ENCODE results near the gene COL21A1. TPM values are rescaled to one million over a fixed set of nuclear protein-coding genes. Genes with fewer than 3 reads are reported as not detected.

The COL21A1 gene
- total and polyA plus RNA-seq, 2 of the 13 experiments (the other 11 are each of a cell fraction or from before 2014, with no cell fraction given) = 0.13 TPM; not detected in 1

DNA sequence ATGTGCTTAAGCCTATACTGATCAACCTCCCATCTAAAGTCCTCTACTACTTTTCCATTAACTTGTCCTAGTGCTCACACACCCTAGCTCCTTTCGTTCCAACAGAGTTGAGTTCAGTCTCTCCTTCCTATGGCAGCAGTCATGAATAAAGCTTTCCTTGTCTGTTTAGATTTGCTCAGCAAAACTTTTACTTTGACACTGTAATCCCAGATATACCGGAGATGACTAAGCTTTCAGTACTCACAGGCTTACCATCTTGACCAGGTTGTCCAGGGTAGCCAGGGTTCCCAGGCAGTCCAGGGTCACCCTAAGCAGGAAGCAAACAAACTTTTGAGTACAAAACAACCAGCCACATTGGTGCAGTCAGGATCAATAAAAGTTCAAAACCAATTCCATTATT lies 90.7 kb downstream of the COL21A1 start (continued):
- TF ChIP-seq, protein P1, sequence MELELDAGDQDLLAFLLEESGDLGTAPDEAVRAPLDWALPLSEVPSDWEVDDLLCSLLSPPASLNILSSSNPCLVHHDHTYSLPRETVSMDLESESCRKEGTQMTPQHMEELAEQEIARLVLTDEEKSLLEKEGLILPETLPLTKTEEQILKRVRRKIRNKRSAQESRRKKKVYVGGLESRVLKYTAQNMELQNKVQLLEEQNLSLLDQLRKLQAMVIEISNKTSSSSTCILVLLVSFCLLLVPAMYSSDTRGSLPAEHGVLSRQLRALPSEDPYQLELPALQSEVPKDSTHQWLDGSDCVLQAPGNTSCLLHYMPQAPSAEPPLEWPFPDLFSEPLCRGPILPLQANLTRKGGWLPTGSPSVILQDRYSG (CRISPR knock-in tag; IDR thresholded peaks at IDR 0.05) = 0 out of 2 replicates have a peak, but pooled peaks have one; percentile 42
- TF ChIP-seq EHMT2 (IDR thresholded peaks at IDR 0.05; ENCODE audit: borderline replicate concordance, low read depth, low read length) = 0 out of 2 replicates have a peak, but pooled peaks have one; percentile 51
- 0 out of 2 replicates have a peak, but pooled peaks have one; percentile 43 for TF ChIP-seq ZNF558 (CRISPR knock-in tag; IDR thresholded peaks at IDR 0.05; ENCODE audit: borderline replicate concordance)
- TF ChIP-seq MYNN (CRISPR knock-in tag; IDR thresholded peaks at IDR 0.05; ENCODE audit: low read depth) = peak; percentile 99
- peak; percentile 73 for TF ChIP-seq MEF2D (CRISPR knock-in tag; IDR thresholded peaks at IDR 0.05)
- peak; percentile 82; the same call in 1 of the 2 replicates for TF ChIP-seq ZNF12 (CRISPR knock-in tag; IDR thresholded peaks at IDR 0.05)
- peak; percentile 25; the same call in 1 of the 2 replicates for TF ChIP-seq SIX1 (CRISPR knock-in tag; IDR thresholded peaks at IDR 0.05; ENCODE audit: borderline replicate concordance)
- no peak for TF ChIP-seq SOX13 (IDR thresholded peaks at IDR 0.05)
- TF ChIP-seq SOX13 (CRISPR knock-in tag; conservative IDR thresholded peaks at IDR 0.05 in 1 of 2, IDR thresholded peaks at IDR 0.05 in 1 of 2) = peak in 1 of 2 experiments; percentile 58; a peak in 1 of 4 replicates
- TF ChIP-seq MAFK (conservative IDR thresholded peaks at IDR 0.05 in 1 of 2, IDR thresholded peaks at IDR 0.05 in 1 of 2; ENCODE audit: low read length in 2 of 2) = peak; percentile 54 to 55
- peak; percentile 61; the same call in 1 of the 2 replicates for TF ChIP-seq HMG20A (CRISPR knock-in tag; IDR thresholded peaks at IDR 0.05; ENCODE audit: borderline replicate concordance)
- peak; percentile 65 for TF ChIP-seq ELF1 (CRISPR knock-in tag; IDR thresholded peaks at IDR 0.05)
- TF ChIP-seq PHF21A (CRISPR knock-in tag; IDR thresholded peaks at IDR 0.05) = peak; percentile 53
- TF ChIP-seq PPARG (CRISPR knock-in tag; conservative IDR thresholded peaks at IDR 0.05) = 0 out of 2 replicates have a peak, but pooled peaks have one; percentile 25
- no peak for TF ChIP-seq ZBTB8A (CRISPR knock-in tag; IDR thresholded peaks at IDR 0.05; ENCODE audit: borderline replicate concordance, low read depth)
- no peak for TF ChIP-seq SOX6 (IDR thresholded peaks at IDR 0.05)
- TF ChIP-seq SOX6 (CRISPR knock-in tag; IDR thresholded peaks at IDR 0.05) = peak; percentile 59; the same call in 1 of the 2 replicates
- peak; percentile 29; the same call in 1 of the 2 replicates for TF ChIP-seq SPEN (CRISPR knock-in tag; IDR thresholded peaks at IDR 0.05; ENCODE audit: low read depth)
- peak; percentile 41; the same call in 1 of the 2 replicates for TF ChIP-seq MLX (CRISPR knock-in tag; IDR thresholded peaks at IDR 0.05)
- TF ChIP-seq ZSCAN12 (CRISPR knock-in tag; IDR thresholded peaks at IDR 0.05) = no peak
- TF ChIP-seq CREB1 (IDR thresholded peaks at IDR 0.05) = no peak
- 0 out of 2 replicates have a peak, but pooled peaks have one; percentile 23 for TF ChIP-seq CREB1 (CRISPR knock-in tag; IDR thresholded peaks at IDR 0.05)
- TF ChIP-seq ELF3 (CRISPR knock-in tag; IDR thresholded peaks at IDR 0.05) = peak; percentile 94
- TF ChIP-seq RCOR2 (CRISPR knock-in tag; IDR thresholded peaks at IDR 0.05) = peak; percentile 44; the same call in 1 of the 2 replicates
- TF ChIP-seq THAP11 (CRISPR knock-in tag; IDR thresholded peaks at IDR 0.05) = 0 out of 2 replicates have a peak, but pooled peaks have one; percentile 11
- TF ChIP-seq, protein P2, sequence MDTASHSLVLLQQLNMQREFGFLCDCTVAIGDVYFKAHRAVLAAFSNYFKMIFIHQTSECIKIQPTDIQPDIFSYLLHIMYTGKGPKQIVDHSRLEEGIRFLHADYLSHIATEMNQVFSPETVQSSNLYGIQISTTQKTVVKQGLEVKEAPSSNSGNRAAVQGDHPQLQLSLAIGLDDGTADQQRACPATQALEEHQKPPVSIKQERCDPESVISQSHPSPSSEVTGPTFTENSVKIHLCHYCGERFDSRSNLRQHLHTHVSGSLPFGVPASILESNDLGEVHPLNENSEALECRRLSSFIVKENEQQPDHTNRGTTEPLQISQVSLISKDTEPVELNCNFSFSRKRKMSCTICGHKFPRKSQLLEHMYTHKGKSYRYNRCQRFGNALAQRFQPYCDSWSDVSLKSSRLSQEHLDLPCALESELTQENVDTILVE (CRISPR knock-in tag; IDR thresholded peaks at IDR 0.05) = peak; percentile 67; the same call in 1 of the 2 replicates
- TF ChIP-seq SOX5 (CRISPR knock-in tag; IDR thresholded peaks at IDR 0.05; ENCODE audit: borderline replicate concordance) = peak; percentile 81; the same call in 1 of the 2 replicates
- TF ChIP-seq ZNF331 (CRISPR knock-in tag; IDR thresholded peaks at IDR 0.05) = peak; percentile 85
- no peak for TF ChIP-seq TOE1 (CRISPR knock-in tag; IDR thresholded peaks at IDR 0.05)
- no peak for TF ChIP-seq TBX3 (IDR thresholded peaks at IDR 0.05; ENCODE audit: borderline replicate concordance)
- TF ChIP-seq HNRNPL (IDR thresholded peaks at IDR 0.05; ENCODE audit: low read depth, low read length) = no peak
- TF ChIP-seq ERF (CRISPR knock-in tag; IDR thresholded peaks at IDR 0.05) = 0 out of 2 replicates have a peak, but pooled peaks have one; percentile 26
- peak; percentile 49; the same call in 1 of the 2 replicates for TF ChIP-seq NFIC (IDR thresholded peaks at IDR 0.05; ENCODE audit: low read length)

Data from HepG2 (cell line).